ENCODE results near the gene PLS3.

GRCh38 chrX:115624916-115625315, 63.9 kb downstream of the PLS3 start:
- no peak for TF ChIP-seq KAT8 (IDR thresholded peaks at IDR 0.05; ENCODE audit: low read depth)
- TF ChIP-seq CHCHD3 (CRISPR knock-in tag; IDR thresholded peaks at IDR 0.05), result no peak
- TF ChIP-seq, protein P1, sequence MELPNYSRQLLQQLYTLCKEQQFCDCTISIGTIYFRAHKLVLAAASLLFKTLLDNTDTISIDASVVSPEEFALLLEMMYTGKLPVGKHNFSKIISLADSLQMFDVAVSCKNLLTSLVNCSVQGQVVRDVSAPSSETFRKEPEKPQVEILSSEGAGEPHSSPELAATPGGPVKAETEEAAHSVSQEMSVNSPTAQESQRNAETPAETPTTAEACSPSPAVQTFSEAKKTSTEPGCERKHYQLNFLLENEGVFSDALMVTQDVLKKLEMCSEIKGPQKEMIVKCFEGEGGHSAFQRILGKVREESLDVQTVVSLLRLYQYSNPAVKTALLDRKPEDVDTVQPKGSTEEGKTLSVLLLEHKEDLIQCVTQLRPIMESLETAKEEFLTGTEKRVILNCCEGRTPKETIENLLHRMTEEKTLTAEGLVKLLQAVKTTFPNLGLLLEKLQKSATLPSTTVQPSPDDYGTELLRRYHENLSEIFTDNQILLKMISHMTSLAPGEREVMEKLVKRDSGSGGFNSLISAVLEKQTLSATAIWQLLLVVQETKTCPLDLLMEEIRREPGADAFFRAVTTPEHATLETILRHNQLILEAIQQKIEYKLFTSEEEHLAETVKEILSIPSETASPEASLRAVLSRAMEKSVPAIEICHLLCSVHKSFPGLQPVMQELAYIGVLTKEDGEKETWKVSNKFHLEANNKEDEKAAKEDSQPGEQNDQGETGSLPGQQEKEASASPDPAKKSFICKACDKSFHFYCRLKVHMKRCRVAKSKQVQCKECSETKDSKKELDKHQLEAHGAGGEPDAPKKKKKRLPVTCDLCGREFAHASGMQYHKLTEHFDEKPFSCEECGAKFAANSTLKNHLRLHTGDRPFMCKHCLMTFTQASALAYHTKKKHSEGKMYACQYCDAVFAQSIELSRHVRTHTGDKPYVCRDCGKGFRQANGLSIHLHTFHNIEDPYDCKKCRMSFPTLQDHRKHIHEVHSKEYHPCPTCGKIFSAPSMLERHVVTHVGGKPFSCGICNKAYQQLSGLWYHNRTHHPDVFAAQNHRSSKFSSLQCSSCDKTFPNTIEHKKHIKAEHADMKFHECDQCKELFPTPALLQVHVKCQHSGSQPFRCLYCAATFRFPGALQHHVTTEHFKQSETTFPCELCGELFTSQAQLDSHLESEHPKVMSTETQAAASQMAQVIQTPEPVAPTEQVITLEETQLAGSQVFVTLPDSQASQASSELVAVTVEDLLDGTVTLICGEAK (IDR thresholded peaks at IDR 0.05), result no peak
- TF ChIP-seq, protein P1 (CRISPR knock-in tag; IDR thresholded peaks at IDR 0.05), result no peak
- TF ChIP-seq MTA2 (IDR thresholded peaks at IDR 0.05; ENCODE audit: low read depth), result no peak
- TF ChIP-seq ZFP36 (IDR thresholded peaks at IDR 0.05; ENCODE audit: low read depth, low read length, partially characterized antibody), result no peak
- no peak for TF ChIP-seq E4F1 (CRISPR knock-in tag; IDR thresholded peaks at IDR 0.05; ENCODE audit: borderline replicate concordance)
- no peak for TF ChIP-seq TARDBP (IDR thresholded peaks at IDR 0.05)
- no peak for TF ChIP-seq SUPT5H (IDR thresholded peaks at IDR 0.05)
- TF ChIP-seq, protein P2, sequence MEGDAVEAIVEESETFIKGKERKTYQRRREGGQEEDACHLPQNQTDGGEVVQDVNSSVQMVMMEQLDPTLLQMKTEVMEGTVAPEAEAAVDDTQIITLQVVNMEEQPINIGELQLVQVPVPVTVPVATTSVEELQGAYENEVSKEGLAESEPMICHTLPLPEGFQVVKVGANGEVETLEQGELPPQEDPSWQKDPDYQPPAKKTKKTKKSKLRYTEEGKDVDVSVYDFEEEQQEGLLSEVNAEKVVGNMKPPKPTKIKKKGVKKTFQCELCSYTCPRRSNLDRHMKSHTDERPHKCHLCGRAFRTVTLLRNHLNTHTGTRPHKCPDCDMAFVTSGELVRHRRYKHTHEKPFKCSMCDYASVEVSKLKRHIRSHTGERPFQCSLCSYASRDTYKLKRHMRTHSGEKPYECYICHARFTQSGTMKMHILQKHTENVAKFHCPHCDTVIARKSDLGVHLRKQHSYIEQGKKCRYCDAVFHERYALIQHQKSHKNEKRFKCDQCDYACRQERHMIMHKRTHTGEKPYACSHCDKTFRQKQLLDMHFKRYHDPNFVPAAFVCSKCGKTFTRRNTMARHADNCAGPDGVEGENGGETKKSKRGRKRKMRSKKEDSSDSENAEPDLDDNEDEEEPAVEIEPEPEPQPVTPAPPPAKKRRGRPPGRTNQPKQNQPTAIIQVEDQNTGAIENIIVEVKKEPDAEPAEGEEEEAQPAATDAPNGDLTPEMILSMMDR (IDR thresholded peaks at IDR 0.05 in 2 of 3, conservative IDR thresholded peaks at IDR 0.05 in 1 of 3; ENCODE audit: insufficient read depth in 2 of 3, low read depth in 1 of 3, low read length in 3 of 3), result no peak
- TF ChIP-seq, protein P3, sequence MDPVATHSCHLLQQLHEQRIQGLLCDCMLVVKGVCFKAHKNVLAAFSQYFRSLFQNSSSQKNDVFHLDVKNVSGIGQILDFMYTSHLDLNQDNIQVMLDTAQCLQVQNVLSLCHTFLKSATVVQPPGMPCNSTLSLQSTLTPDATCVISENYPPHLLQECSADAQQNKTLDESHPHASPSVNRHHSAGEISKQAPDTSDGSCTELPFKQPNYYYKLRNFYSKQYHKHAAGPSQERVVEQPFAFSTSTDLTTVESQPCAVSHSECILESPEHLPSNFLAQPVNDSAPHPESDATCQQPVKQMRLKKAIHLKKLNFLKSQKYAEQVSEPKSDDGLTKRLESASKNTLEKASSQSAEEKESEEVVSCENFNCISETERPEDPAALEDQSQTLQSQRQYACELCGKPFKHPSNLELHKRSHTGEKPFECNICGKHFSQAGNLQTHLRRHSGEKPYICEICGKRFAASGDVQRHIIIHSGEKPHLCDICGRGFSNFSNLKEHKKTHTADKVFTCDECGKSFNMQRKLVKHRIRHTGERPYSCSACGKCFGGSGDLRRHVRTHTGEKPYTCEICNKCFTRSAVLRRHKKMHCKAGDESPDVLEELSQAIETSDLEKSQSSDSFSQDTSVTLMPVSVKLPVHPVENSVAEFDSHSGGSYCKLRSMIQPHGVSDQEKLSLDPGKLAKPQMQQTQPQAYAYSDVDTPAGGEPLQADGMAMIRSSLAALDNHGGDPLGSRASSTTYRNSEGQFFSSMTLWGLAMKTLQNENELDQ (CRISPR knock-in tag; IDR thresholded peaks at IDR 0.05; ENCODE audit: borderline replicate concordance), result no peak
- no peak for TF ChIP-seq ZFPM2 (CRISPR knock-in tag; IDR thresholded peaks at IDR 0.05)
